ENCODE measurements around the gene WWC2. TPM values are rescaled to one million over a fixed set of nuclear protein-coding genes. Genes with fewer than 3 reads are reported as not detected.
A peak's percentile ranks its signal among the peaks of the same experiment; 100 is the strongest.

Gene WWC2
- total RNA-seq, 1 experiment from 2014 or later: 39.1 TPM

GRCh38 chr4:183130328-183131155, 31.5 kb downstream of the WWC2 start:
- H3K4me1 ChIP-seq (ENCODE audit: control insufficient read depth in 1 of 2, insufficient read depth in 2 of 2, low read length in 2 of 2): peaks cover 4 to 12% of the 10 kb centered on the region in 2 experiments; a peak in 3 of 4 replicates
- no peak overlapping the region for H2AFZ ChIP-seq (ENCODE audit: low read depth, low read length, poor library complexity, severe bottlenecking)
- H3K4me2 ChIP-seq (ENCODE audit: low read length): peak overlapping the region; percentile 20; the same call in 1 of the 2 replicates
- H3K4me3 ChIP-seq (replicated peaks in 1 of 2; ENCODE audit: low read depth in 1 of 2, low read length in 2 of 2): no peak overlapping the region
- H3K9ac ChIP-seq (ENCODE audit: low read length): no peak overlapping the region
- H3K27ac ChIP-seq (ENCODE audit: low read depth, low read length): no peak overlapping the region
- no peaks in the 10 kb centered on the region for H3K27me3 ChIP-seq (ENCODE audit: insufficient read depth, low read length)
- peak; percentile 49; the same call in 1 of the 2 replicates for ATAC-seq
- ChIA-PET CTCF (no interaction called here), POLR2A (interaction anchor here (0.9 kb wide), 1 partner anchor 13 kb away, joined by 3 read pairs; no protein-coding TSS in a partner anchor), RAD21 (ENCODE audit: low non-redundant PET in 1 of 2, low total read pairs in 2 of 2, uncharacterized antibody in 2 of 2, unreplicated experiment in 2 of 2) (no interaction called here)
- peaks cover 22% of the 10 kb centered on the region; the same call in 1 of the 2 replicates for H4K20me1 ChIP-seq (ENCODE audit: insufficient read depth)
- H3K9me3 ChIP-seq (ENCODE audit: control insufficient read depth in 1 of 2, insufficient read depth in 1 of 2, low read depth in 1 of 2, low read length in 2 of 2): no peaks in the 10 kb centered on the region
- BruUV-seq (replicated peaks): no TSS peak
- TF ChIP-seq SIN3A (IDR thresholded peaks at IDR 0.05; ENCODE audit: low read depth) (no peak), EZH2phosphoT487 (IDR thresholded peaks at IDR 0.05; ENCODE audit: borderline replicate concordance) (no peak), YY1 (IDR thresholded peaks at IDR 0.05; ENCODE audit: extremely low read depth, insufficient replicate concordance, low read depth, low read length) (no peak), POLR2A (IDR thresholded peaks at IDR 0.05; ENCODE audit: borderline replicate concordance, extremely low read depth, insufficient read depth, insufficient read length) (no peak), TCF7L2 (IDR thresholded peaks at IDR 0.05; ENCODE audit: borderline replicate concordance, extremely low read depth, insufficient read depth, insufficient read length) (no peak), EGR1 (IDR thresholded peaks at IDR 0.05; ENCODE audit: low read depth) (no peak), ZBTB33 (IDR thresholded peaks at IDR 0.05; ENCODE audit: extremely low read depth, insufficient replicate concordance, low read length) (no peak), SP1 (IDR thresholded peaks at IDR 0.05; ENCODE audit: low read depth) (no peak; the same call in 1 of the 2 replicates), SRF (IDR thresholded peaks at IDR 0.05; ENCODE audit: low read depth) (no peak), ZFX (IDR thresholded peaks at IDR 0.05) (no peak), EZH2 (IDR thresholded peaks at IDR 0.05) (no peak), MAX (IDR thresholded peaks at IDR 0.05) (no peak), FOSL1 (IDR thresholded peaks at IDR 0.05; ENCODE audit: low read depth) (no peak), ELF1 (IDR thresholded peaks at IDR 0.05; ENCODE audit: borderline replicate concordance, low read depth) (no peak)
- TF ChIP-seq, protein P1, sequence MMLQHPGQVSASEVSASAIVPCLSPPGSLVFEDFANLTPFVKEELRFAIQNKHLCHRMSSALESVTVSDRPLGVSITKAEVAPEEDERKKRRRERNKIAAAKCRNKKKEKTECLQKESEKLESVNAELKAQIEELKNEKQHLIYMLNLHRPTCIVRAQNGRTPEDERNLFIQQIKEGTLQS (IDR thresholded peaks at IDR 0.05): no peak
- TF ChIP-seq, protein P2, sequence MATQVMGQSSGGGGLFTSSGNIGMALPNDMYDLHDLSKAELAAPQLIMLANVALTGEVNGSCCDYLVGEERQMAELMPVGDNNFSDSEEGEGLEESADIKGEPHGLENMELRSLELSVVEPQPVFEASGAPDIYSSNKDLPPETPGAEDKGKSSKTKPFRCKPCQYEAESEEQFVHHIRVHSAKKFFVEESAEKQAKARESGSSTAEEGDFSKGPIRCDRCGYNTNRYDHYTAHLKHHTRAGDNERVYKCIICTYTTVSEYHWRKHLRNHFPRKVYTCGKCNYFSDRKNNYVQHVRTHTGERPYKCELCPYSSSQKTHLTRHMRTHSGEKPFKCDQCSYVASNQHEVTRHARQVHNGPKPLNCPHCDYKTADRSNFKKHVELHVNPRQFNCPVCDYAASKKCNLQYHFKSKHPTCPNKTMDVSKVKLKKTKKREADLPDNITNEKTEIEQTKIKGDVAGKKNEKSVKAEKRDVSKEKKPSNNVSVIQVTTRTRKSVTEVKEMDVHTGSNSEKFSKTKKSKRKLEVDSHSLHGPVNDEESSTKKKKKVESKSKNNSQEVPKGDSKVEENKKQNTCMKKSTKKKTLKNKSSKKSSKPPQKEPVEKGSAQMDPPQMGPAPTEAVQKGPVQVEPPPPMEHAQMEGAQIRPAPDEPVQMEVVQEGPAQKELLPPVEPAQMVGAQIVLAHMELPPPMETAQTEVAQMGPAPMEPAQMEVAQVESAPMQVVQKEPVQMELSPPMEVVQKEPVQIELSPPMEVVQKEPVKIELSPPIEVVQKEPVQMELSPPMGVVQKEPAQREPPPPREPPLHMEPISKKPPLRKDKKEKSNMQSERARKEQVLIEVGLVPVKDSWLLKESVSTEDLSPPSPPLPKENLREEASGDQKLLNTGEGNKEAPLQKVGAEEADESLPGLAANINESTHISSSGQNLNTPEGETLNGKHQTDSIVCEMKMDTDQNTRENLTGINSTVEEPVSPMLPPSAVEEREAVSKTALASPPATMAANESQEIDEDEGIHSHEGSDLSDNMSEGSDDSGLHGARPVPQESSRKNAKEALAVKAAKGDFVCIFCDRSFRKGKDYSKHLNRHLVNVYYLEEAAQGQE (IDR thresholded peaks at IDR 0.05; ENCODE audit: low read depth): no peak
- TF ChIP-seq, protein P3, sequence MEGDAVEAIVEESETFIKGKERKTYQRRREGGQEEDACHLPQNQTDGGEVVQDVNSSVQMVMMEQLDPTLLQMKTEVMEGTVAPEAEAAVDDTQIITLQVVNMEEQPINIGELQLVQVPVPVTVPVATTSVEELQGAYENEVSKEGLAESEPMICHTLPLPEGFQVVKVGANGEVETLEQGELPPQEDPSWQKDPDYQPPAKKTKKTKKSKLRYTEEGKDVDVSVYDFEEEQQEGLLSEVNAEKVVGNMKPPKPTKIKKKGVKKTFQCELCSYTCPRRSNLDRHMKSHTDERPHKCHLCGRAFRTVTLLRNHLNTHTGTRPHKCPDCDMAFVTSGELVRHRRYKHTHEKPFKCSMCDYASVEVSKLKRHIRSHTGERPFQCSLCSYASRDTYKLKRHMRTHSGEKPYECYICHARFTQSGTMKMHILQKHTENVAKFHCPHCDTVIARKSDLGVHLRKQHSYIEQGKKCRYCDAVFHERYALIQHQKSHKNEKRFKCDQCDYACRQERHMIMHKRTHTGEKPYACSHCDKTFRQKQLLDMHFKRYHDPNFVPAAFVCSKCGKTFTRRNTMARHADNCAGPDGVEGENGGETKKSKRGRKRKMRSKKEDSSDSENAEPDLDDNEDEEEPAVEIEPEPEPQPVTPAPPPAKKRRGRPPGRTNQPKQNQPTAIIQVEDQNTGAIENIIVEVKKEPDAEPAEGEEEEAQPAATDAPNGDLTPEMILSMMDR (IDR thresholded peaks at IDR 0.05 in 2 of 3, conservative IDR thresholded peaks at IDR 0.05 in 1 of 3; ENCODE audit: borderline replicate concordance in 1 of 3, insufficient read depth in 1 of 3, low read depth in 2 of 3, low read length in 2 of 3): no peak
- H3K36me3 ChIP-seq (ENCODE audit: control insufficient read depth in 1 of 2, insufficient read depth in 2 of 2, low read length in 2 of 2): no peaks in the 10 kb centered on the region
- intact Hi-C loops (cut with micrococcal nuclease): no loop called here
- peaks cover 94% of the 10 kb centered on the region for H3K79me2 ChIP-seq (ENCODE audit: insufficient read depth, low read length)
- no peaks in the 10 kb centered on the region for H3K9me2 ChIP-seq (ENCODE audit: insufficient read depth)
- no peak for DNase-seq (ENCODE audit: low read depth, low spot score)
